ENCODE data around the gene POLRMT. TPM values are rescaled to one million over a fixed set of nuclear protein-coding genes. Genes with fewer than 3 reads are reported as not detected.
"Not testable (repeated sequence)": the region's sequence is repeated elsewhere in the genome, so short reads cannot be mapped to it uniquely, and the experiment has no call there.

Gene POLRMT
- total RNA-seq, 4 donors from 2014 or later: 37.8 to 61.1 (median 46.9) TPM

DNA sequence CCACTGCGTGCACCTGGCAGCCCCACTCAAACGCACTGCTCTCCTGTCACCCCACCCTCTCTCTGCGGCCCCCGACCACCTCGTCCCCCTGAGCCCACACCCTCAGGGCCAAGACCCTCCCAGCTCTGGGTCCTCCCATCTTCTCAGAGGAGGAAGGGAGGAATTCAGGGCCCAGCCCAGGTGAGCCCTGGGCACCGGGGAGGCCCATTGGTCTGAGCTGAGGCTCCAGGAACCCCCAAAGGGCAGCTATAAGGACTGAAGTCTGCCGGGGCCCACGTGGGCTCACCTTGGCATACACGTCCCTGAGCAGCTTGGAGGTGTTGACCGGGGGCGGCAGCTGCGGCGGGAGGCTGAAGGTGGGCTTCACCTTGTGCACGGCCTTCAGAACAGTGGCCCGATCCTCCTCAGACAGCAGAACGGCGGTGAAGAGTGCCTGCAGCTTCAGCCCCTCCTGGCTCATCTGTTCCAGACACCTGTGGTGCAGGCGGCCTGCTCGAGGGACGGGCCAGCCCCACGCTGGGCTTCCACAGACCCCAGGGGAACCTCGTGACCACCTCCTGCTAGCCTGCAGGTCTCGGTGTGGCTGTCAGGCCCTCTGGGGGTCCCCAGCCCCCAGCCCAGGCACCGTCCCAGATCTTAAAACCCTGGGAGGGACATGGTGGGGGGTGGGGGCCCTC lies 8.8 kb downstream of the POLRMT start:
- no peak for DNase-seq (ENCODE audit: low spot score in 2 of 2)
- 90 to 93% methylated on average over 5 to 24 of the region's 24 CpGs for WGBS, 2 donors
- no peak for TF ChIP-seq POLR2A (IDR thresholded peaks at IDR 0.05)
- no peak for TF ChIP-seq CTCF (IDR thresholded peaks at IDR 0.05)
- intact Hi-C loops (cut with DNase I; ENCODE audit: low total_unique reads): no loop called here
- H3K4me3 ChIP-seq (ENCODE audit: low read depth, poor library complexity, severe bottlenecking): no peak overlapping the region

- TF ChIP-seq POLR2A (IDR thresholded peaks at IDR 0.05) (no peak), CTCF (IDR thresholded peaks at IDR 0.05) (no peak)
- 80 to 81% methylated on average over 24 of the region's 24 CpGs for WGBS, 2 donors
- intact Hi-C loops (cut with DNase I; ENCODE audit: low total_unique reads): no loop called here
- H3K4me3 ChIP-seq (ENCODE audit: low read depth, poor library complexity, severe bottlenecking): no peak overlapping the region
- no peak for DNase-seq (ENCODE audit: low spot score in 2 of 2)
Measured at GRCh38 chr19:623974-624373, 9.4 kb downstream of the POLRMT start.

- 83 to 86% methylated on average over 17 to 18 of the region's 44 CpGs for WGBS, 2 donors
- intact Hi-C loops (cut with DNase I; ENCODE audit: low total_unique reads): no loop called here
- DNase-seq (ENCODE audit: low spot score in 2 of 2): no peak
- TF ChIP-seq CTCF (IDR thresholded peaks at IDR 0.05) (no peak), POLR2A (IDR thresholded peaks at IDR 0.05) (no peak)
- no peak overlapping the region for H3K4me3 ChIP-seq (ENCODE audit: low read depth, poor library complexity, severe bottlenecking)
Measured at GRCh38 chr19:623175-623916, 10.0 kb downstream of the POLRMT start.

GRCh38 chr19:622666-623065 lies 10.7 kb downstream of the POLRMT start:
- no peak for TF ChIP-seq POLR2A (IDR thresholded peaks at IDR 0.05)
- TF ChIP-seq CTCF (IDR thresholded peaks at IDR 0.05): no peak
- no peak for DNase-seq (ENCODE audit: low spot score in 2 of 2)
- intact Hi-C loops (cut with DNase I; ENCODE audit: low total_unique reads): no loop called here
- 96 to 97% methylated on average over 36 to 37 of the region's 37 CpGs for WGBS, 2 donors
- H3K4me3 ChIP-seq (ENCODE audit: low read depth, poor library complexity, severe bottlenecking): no peak overlapping the region

- intact Hi-C loops (cut with DNase I; ENCODE audit: low total_unique reads): no loop called here
- TF ChIP-seq POLR2A (IDR thresholded peaks at IDR 0.05) (no peak), CTCF (IDR thresholded peaks at IDR 0.05) (no peak)
- H3K4me3 ChIP-seq (ENCODE audit: low read depth, poor library complexity, severe bottlenecking): no peak overlapping the region
- DNase-seq (ENCODE audit: low spot score in 2 of 2): no peak
- WGBS, 2 donors: 93 to 95% methylated on average over 23 to 24 of the region's 24 CpGs
Measured at GRCh38 chr19:621819-622218, 11.5 kb downstream of the POLRMT start.

- DNase-seq (ENCODE audit: low spot score in 2 of 2); intact Hi-C loops (cut with DNase I; ENCODE audit: low total_unique reads); H3K4me3 ChIP-seq (ENCODE audit: low read depth, poor library complexity, severe bottlenecking): not testable (repeated sequence)
- 98 to 99% methylated on average over 19 to 41 of the region's 48 CpGs for WGBS, 2 donors
Measured at GRCh38 chr19:621191-621590, 12.1 kb downstream of the POLRMT start.
